OCI-LY7 (cell line): ENCODE measurements around the gene DAGLA. TPM values are rescaled to one million over a fixed set of nuclear protein-coding genes. Genes with fewer than 3 reads are reported as not detected.

Experiments
- BruUV-seq: library from RNA; stranded (reverse); fragments of 400-500 nt; replicated peaks from 2 replicates; lab custom pipeline; 2021; lab: Mats Ljungman, UMichigan
- CTCF ChIA-PET: fragments of 300-600 bp; sonication (Branson Sonifier 250); formaldehyde crosslinking; loops from one replicate; lab custom pipeline; 2022; ENCODE audit warnings: antibody characterized with exemption; ENCODE audit not compliant: unreplicated experiment; lab: Charles Lee
- POLR2A ChIA-PET: fragments of 300-600 bp; sonication (Branson Sonifier 250); formaldehyde crosslinking; loops from one replicate; lab custom pipeline; 2022; ENCODE audit warnings: antibody characterized with exemption; lab: Charles Lee
- DNase-seq: peaks from one replicate; pipeline ENCODE4 v3.0.0-alpha.2; 2015; ENCODE audit warnings: low spot score
- H2AFZ ChIP-seq: fragments of 200-600 bp; sonication (generic), shearing (Covaris generic); 2 replicates; pipeline ENCODE4 v1.6.1; 2014; ENCODE audit warnings: mild to moderate bottlenecking, antibody characterized with exemption, low read length, moderate library complexity
- H3K27ac ChIP-seq: fragments of 200-600 bp; sonication (generic); 2 replicates; pipeline ENCODE4 v1.5.1; 2014; ENCODE audit warnings: mixed run types, low read depth, mild to moderate bottlenecking, moderate library complexity, low read length, inconsistent platforms; ENCODE audit not compliant: poor library complexity, severe bottlenecking
- H3K36me3 ChIP-seq: fragments of 200-600 bp; sonication (generic); 2 replicates; pipeline ENCODE4 v1.6.1; 2014; ENCODE audit warnings: mild to moderate bottlenecking, antibody characterized with exemption, low read length, moderate library complexity, mixed read lengths; ENCODE audit not compliant: insufficient read depth
- H3K4me1 ChIP-seq: fragments of 200-600 bp; sonication (generic); 2 replicates; pipeline ENCODE4 v1.5.1; 2014; ENCODE audit warnings: mild to moderate bottlenecking, low read length; ENCODE audit not compliant: insufficient read depth, poor library complexity, severe bottlenecking
- H3K4me2 ChIP-seq: fragments of 200-600 bp; sonication (generic); 2 replicates; pipeline ENCODE4 v1.6.1; 2014; ENCODE audit warnings: mild to moderate bottlenecking, low read length
- H3K4me3 ChIP-seq: fragments of 200-600 bp; sonication (generic); 2 replicates; pipeline ENCODE4 v1.5.1; 2014; ENCODE audit warnings: mild to moderate bottlenecking, low read depth, low read length; ENCODE audit not compliant: poor library complexity, severe bottlenecking
- H3K79me2 ChIP-seq: fragments of 200-600 bp; sonication (generic); 2 replicates; pipeline ENCODE4 v1.6.1; 2016; ENCODE audit warnings: low read depth, mild to moderate bottlenecking, low read length, moderate library complexity, mixed read lengths; ENCODE audit not compliant: insufficient read depth
- H3K9me2 ChIP-seq: fragments of 200-600 bp; sonication (generic); 2 replicates; pipeline ENCODE4 v1.6.1; 2016; ENCODE audit warnings: mild to moderate bottlenecking, low read length, mixed read lengths; ENCODE audit not compliant: insufficient read depth
- H3K9me3 ChIP-seq: fragments of 200-600 bp; sonication (generic); 2 replicates; pipeline ENCODE4 v1.6.1; 2014; ENCODE audit warnings: mild to moderate bottlenecking, mixed run types, low read length, mixed read lengths
- H4K20me1 ChIP-seq: fragments of 200-600 bp; sonication (generic); 2 replicates; pipeline ENCODE4 v1.6.1; 2014; ENCODE audit warnings: mild to moderate bottlenecking, antibody characterized with exemption, low read length, moderate library complexity, mixed read lengths; ENCODE audit not compliant: insufficient read depth
- CTCF ChIP-seq: fragments of 200-600 bp; sonication (generic); conservative IDR thresholded peaks from 2 replicates; pipeline ENCODE4 v1.5.1; 2014; ENCODE audit warnings: mild to moderate bottlenecking, antibody characterized with exemption, low read length, moderate library complexity, mixed read lengths
- EZH2phosphoT487 ChIP-seq: fragments of 200-600 bp; sonication (generic); IDR thresholded peaks from 2 replicates; pipeline ENCODE4 v1.6.1; 2018; ENCODE audit warnings: low read depth, borderline replicate concordance, mild to moderate bottlenecking, mixed run types, antibody characterized with exemption, low read length, moderate library complexity, mixed read lengths
- intact Hi-C: fragments of 100-400 bp; cut with micrococcal nuclease; formaldehyde crosslinking; loops from one replicate; pipeline ENCODE4 v1.10.0; 2022; ENCODE audit not compliant: unreplicated experiment
- total RNA-seq, 2 experiments: library from RNA; depleted of rRNA in 1 of 2; stranded (reverse); fragments of >200 nt in 1 of 2; shearing (Covaris generic) in 1 of 2; gene quantifications; 2 replicates each; pipeline ENCODE4 v1.2.3, GENCODE V29; 2014 to 2022

DAGLA gene
- total RNA-seq, 2 experiments from 2014 or later, result not detected

GRCh38 chr11:61683961-61684869 lies 4.0 kb downstream of the DAGLA start:
- TF ChIP-seq CTCF, result no peak
- no peak overlapping the region for H3K4me3 ChIP-seq
- H3K27ac ChIP-seq, result no peak overlapping the region
- no peak overlapping the region for H2AFZ ChIP-seq
- no peak for DNase-seq
- no peaks in the 10 kb centered on the region for H3K9me3 ChIP-seq
- BruUV-seq, result no TSS peak
- H3K9me2 ChIP-seq, result no peaks in the 10 kb centered on the region
- H4K20me1 ChIP-seq, result no peaks in the 10 kb centered on the region
- ChIA-PET CTCF (no interaction called here), POLR2A (no interaction called here)
- no peaks in the 10 kb centered on the region for H3K79me2 ChIP-seq
- intact Hi-C loops, result loop anchor here (5.0 kb wide), 1 partner anchor 48 kb away; no protein-coding TSS in a partner anchor
- H3K36me3 ChIP-seq, result no peaks in the 10 kb centered on the region
- H3K4me1 ChIP-seq, result no peaks in the 10 kb centered on the region
- no peak overlapping the region for H3K4me2 ChIP-seq

DNA sequence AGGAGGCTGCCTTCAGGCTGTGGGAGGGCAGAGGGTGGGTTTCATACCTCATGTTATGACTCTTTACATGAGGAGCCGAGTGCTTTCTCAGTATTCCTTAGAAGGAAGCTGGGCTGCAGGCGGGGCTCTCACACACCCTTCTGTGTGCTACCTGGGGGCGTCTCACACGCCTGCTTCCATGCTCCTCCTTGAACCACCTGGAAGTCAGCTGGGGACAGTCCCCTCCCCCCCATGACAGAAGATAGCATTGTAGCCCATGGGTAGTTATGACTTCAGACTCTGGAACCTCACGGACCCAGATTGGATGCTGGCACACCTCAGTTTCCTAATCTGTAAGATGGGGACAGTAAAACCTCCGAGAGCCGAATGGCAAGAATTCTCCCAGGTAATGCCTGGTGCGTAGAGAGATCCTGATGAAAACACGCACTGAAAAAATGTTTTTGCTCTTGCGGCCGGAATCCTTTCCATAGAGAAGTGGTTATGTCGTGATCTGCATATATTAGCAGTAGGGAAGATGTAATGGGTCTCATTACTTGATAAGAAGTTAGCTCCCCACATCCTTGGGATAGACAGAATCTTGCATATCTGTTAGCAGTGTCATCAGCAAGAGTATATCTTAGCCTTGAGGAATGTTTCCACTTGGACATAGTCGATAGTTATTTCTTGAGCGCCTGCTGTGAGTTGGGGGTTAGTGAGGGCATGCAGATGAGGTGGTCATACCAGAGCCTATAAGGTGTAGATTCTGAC lies 4.9 kb downstream of the DAGLA start:
- no peak overlapping the region for H3K27ac ChIP-seq
- H3K36me3 ChIP-seq, result no peaks in the 10 kb centered on the region
- no peaks in the 10 kb centered on the region for H3K9me3 ChIP-seq
- no peak for TF ChIP-seq CTCF
- no peak for TF ChIP-seq EZH2phosphoT487
- H3K9me2 ChIP-seq, result no peaks in the 10 kb centered on the region
- POLR2A ChIA-PET, result no interaction called here
- intact Hi-C loops, result loop anchor here (5.0 kb wide), 1 partner anchor 47 kb away; no protein-coding TSS in a partner anchor
- CTCF ChIA-PET, result no interaction called here
- no TSS peak for BruUV-seq
- no peaks in the 10 kb centered on the region for H3K79me2 ChIP-seq
- no peak overlapping the region for H3K4me3 ChIP-seq
- no peak for DNase-seq
- H2AFZ ChIP-seq, result no peak overlapping the region
- no peak overlapping the region for H3K4me2 ChIP-seq
- H3K4me1 ChIP-seq, result no peaks in the 10 kb centered on the region
- no peaks in the 10 kb centered on the region for H4K20me1 ChIP-seq
